Gastrocnemius medialis (tissue), 4 donors: Measurements from ENCODE around the gene RALGAPB. TPM values are rescaled to one million over a fixed set of nuclear protein-coding genes. Genes with fewer than 3 reads are reported as not detected.

Source experiments
- ATAC-seq, 2 donors: fragments of 150-250 bp; one replicate each; pipeline ENCODE4 v1.9.1; 2016
- DNase-seq, 2 donors: peaks; one replicate each; pipeline ENCODE4 v3.0.0-alpha.2; 2019
- H3K27ac ChIP-seq, 4 donors: fragments of 200-600 bp; sonication (generic); 1 replicate in 1 of 4; 2 replicates in 3 of 4; pipeline ENCODE4 v1.5.1; 2016 to 2018; ENCODE audit warnings: mild to moderate bottlenecking in 2 of 4, moderate library complexity in 1 of 4
- H3K27me3 ChIP-seq, 3 donors: fragments of 200-600 bp; sonication (generic) in 2 of 3; 1 replicate in 1 of 3; 2 replicates in 2 of 3; pipeline versions ENCODE4 v1.5.1 to v1.6.0; 2016 to 2019; ENCODE audit warnings: mild to moderate bottlenecking in 1 of 3, moderate library complexity in 1 of 3
- H3K36me3 ChIP-seq, 2 donors: fragments of 200-600 bp; sonication (generic) in 1 of 2; one replicate each; pipeline ENCODE4 v1.5.1; 2017 to 2018
- H3K4me1 ChIP-seq, 2 donors: fragments of 200-600 bp; sonication (generic) in 1 of 2; one replicate each; pipeline ENCODE4 v1.5.1; 2016 to 2017; ENCODE audit warnings: mild to moderate bottlenecking in 2 of 2
- H3K4me3 ChIP-seq, 4 donors: fragments of 200-600 bp; sonication (generic) in 3 of 4; 1 replicate in 1 of 4; 2 replicates in 3 of 4; pipeline ENCODE4 v1.5.1; 2016 to 2019; ENCODE audit warnings: mild to moderate bottlenecking in 2 of 4
- H3K9me3 ChIP-seq, 3 donors: fragments of 200-600 bp; sonication (generic) in 2 of 3; 1 replicate in 1 of 3; 2 replicates in 2 of 3; pipeline ENCODE4 v1.5.1; 2016 to 2019
- POLR2A ChIP-seq, 2 donors: fragments of 450-650 bp; IDR thresholded peaks; one replicate each; pipeline ENCODE4 v1.6.1; 2017; ENCODE audit warnings: antibody characterized with exemption in 2 of 2, mild to moderate bottlenecking in 2 of 2, moderate library complexity in 2 of 2
- in situ Hi-C, 4 donors: fragments of 200-750 bp; cut with MboI; loops; one replicate each; pipeline versions ENCODE4 v1.15.0 to v1.8.0; 2017; ENCODE audit warnings: low sequenced_read_pairs in 4 of 4
- intact Hi-C: fragments of 100-400 bp; cut with DNase I; formaldehyde crosslinking; loops from one replicate; pipeline ENCODE4 v1.15.1; 2023; ENCODE audit warnings: low total_unique reads
- total RNA-seq, 4 donors: library from RNA; depleted of rRNA; stranded (reverse); fragments of >200 nt; gene quantifications; one replicate each; pipeline versions ENCODE4 v1.1.0 to v1.2.3, GENCODE V29; 2016
- TF ChIP-seq, protein P1 (sequence below), 5 experiments: fragments of 450-650 bp in 3 of 5; fragments of 200-600 bp in 2 of 5; sonication (generic) in 2 of 5; IDR thresholded peaks in 4 of 5; conservative IDR thresholded peaks in 1 of 5; 1 replicate in 4 of 5; 2 replicates in 1 of 5; pipeline ENCODE4 v1.5.1; 2016 to 2019; ENCODE audit warnings: antibody characterized with exemption in 5 of 5, mild to moderate bottlenecking in 3 of 5, moderate library complexity in 3 of 5

RALGAPB gene
- total RNA-seq, 4 donors from 2014 or later = 23.2 to 28.8 (median 26.0) TPM

DNA sequence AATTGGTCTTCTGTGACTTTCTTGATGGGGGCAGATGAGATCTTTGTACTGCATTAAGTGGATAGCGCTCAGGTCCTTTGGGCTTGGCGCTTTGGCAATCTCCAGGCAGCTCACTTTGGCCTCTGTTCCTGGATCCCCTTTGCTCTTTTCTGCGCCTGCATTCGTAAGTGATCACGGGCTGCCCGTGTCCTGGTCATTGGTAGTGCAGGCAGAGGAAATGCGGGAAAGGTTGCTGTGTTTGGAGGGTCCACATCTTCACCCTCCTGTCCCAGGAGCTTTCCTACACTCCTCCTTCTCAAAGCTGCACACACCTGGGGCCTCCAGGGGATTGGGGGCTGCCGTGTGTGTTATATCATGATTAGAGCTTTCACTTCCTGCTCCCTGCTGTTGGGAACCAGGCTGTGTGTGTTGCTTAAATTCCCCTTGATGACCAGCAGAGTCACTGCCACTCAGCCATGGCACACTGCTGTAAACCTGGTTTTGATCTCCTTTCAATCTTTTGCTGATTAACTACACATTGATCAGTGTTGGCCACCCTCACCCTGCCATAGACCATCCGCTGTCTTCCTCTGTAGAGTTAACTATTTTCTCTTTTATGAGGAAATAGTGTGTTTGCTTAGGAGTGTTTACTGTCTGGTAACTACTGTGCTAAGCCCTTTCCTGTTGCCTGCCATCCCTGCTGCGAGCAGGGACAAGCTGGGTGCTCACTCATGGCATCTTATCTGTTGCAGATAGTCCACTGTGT, 24.5 kb upstream of the RALGAPB start:
- intact Hi-C loops = no loop called here
- no peaks in the 10 kb centered on the region for H3K9me3 ChIP-seq
- peaks cover 7 to 12% of the 10 kb centered on the region in 2 donors for H3K4me1 ChIP-seq
- ATAC-seq (no peak), DNase-seq (no peak)
- H3K27ac ChIP-seq = no peak overlapping the region
- H3K4me3 ChIP-seq = no peak overlapping the region
- no peaks in the 10 kb centered on the region for H3K27me3 ChIP-seq
- peaks cover 0 to 22% of the 10 kb centered on the region in 2 donors for H3K36me3 ChIP-seq
- in situ Hi-C loops = loop anchor here in 1 of 4 donors (25.0 kb wide), 1 partner anchor 411 kb away; the partner anchor contains the start of genes RPRD1B and TTI1
- no peak for TF ChIP-seq POLR2A (IDR thresholded peaks at IDR 0.05)
- TF ChIP-seq, protein P1, sequence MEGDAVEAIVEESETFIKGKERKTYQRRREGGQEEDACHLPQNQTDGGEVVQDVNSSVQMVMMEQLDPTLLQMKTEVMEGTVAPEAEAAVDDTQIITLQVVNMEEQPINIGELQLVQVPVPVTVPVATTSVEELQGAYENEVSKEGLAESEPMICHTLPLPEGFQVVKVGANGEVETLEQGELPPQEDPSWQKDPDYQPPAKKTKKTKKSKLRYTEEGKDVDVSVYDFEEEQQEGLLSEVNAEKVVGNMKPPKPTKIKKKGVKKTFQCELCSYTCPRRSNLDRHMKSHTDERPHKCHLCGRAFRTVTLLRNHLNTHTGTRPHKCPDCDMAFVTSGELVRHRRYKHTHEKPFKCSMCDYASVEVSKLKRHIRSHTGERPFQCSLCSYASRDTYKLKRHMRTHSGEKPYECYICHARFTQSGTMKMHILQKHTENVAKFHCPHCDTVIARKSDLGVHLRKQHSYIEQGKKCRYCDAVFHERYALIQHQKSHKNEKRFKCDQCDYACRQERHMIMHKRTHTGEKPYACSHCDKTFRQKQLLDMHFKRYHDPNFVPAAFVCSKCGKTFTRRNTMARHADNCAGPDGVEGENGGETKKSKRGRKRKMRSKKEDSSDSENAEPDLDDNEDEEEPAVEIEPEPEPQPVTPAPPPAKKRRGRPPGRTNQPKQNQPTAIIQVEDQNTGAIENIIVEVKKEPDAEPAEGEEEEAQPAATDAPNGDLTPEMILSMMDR (IDR thresholded peaks at IDR 0.05 in 4 of 5, conservative IDR thresholded peaks at IDR 0.05 in 1 of 5) = no peak

DNA sequence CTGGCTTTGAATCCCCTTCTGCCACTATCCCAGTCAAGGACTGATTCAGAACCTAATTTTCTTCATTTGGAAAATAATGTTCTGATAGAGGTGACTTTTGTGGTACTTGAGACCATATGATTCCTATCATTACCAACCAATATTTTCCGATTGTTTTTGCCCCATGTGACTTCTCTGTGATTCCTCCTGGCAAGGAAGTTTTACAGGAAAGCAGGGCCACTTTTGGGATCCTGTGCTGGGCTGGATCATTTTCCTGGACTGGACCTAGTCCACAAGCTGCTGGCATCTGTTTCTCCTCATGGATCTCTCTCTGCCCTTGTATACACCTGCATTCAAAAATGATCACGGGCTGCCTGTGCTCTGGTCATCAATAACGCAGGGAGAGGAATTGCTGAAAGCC, 23.6 kb upstream of the RALGAPB start:
- no peak for DNase-seq
- Histone ChIP-seq H3K9me3 (no peaks in the 10 kb centered on the region), H3K4me1 (peaks cover 7 to 12% of the 10 kb centered on the region in 2 donors), H3K36me3 (peaks cover 0 to 22% of the 10 kb centered on the region in 2 donors), H3K4me3 (no peak overlapping the region), H3K27ac (no peak overlapping the region), H3K27me3 (no peaks in the 10 kb centered on the region)
- intact Hi-C loops (no loop called here), in situ Hi-C loops (loop anchor here in 1 of 4 donors (25.0 kb wide), 1 partner anchor 412 kb away; the partner anchor contains the start of genes RPRD1B and TTI1)
- no peak for TF ChIP-seq POLR2A (IDR thresholded peaks at IDR 0.05)
- TF ChIP-seq, protein P1 (IDR thresholded peaks at IDR 0.05 in 4 of 5, conservative IDR thresholded peaks at IDR 0.05 in 1 of 5) = no peak
- no peak for ATAC-seq

- DNase-seq = no peak
- Histone ChIP-seq H3K4me1 (peaks cover 7 to 12% of the 10 kb centered on the region in 2 donors), H3K9me3 (no peaks in the 10 kb centered on the region), H3K36me3 (peaks cover 0 to 22% of the 10 kb centered on the region in 2 donors), H3K27me3 (no peaks in the 10 kb centered on the region), H3K4me3 (no peak overlapping the region), H3K27ac (no peak overlapping the region)
- no peak for ATAC-seq
- intact Hi-C loops (no loop called here), in situ Hi-C loops (no loop called here)
- TF ChIP-seq POLR2A (IDR thresholded peaks at IDR 0.05) = no peak
- TF ChIP-seq, protein P1 (IDR thresholded peaks at IDR 0.05 in 4 of 5, conservative IDR thresholded peaks at IDR 0.05 in 1 of 5) = no peak
Measured at GRCh38 chr20:38450412-38450975, 22.1 kb upstream of the RALGAPB start.

- no peak for ATAC-seq
- no peak for DNase-seq
- intact Hi-C loops = no loop called here
- Histone ChIP-seq H3K9me3 (no peaks in the 10 kb centered on the region), H3K27me3 (no peaks in the 10 kb centered on the region), H3K4me3 (no peak overlapping the region), H3K27ac (peak overlapping the region in 3 of 4 donors; percentile 27 to 48 (median 43)), H3K36me3 (peaks cover 0 to 22% of the 10 kb centered on the region in 2 donors), H3K4me1 (no peaks in the 10 kb centered on the region)
- TF ChIP-seq POLR2A (IDR thresholded peaks at IDR 0.05) = no peak
- TF ChIP-seq, protein P1 (IDR thresholded peaks at IDR 0.05 in 4 of 5, conservative IDR thresholded peaks at IDR 0.05 in 1 of 5) = no peak
- in situ Hi-C loops = no loop called here
Measured at GRCh38 chr20:38452880-38453624, 19.6 kb upstream of the RALGAPB start.
